GM21723 (cell line): ENCODE results near the gene PIERCE2.
"Not testable (repeated sequence)": the region's sequence is repeated elsewhere in the genome, so short reads cannot be mapped to it uniquely, and the experiment has no call there.

Source experiments
- ATAC-seq: cut with Tn5 transposase; IDR thresholded peaks from one replicate; pipeline ENCODE4 v1.9.1; 2021; ENCODE audit warnings: mild to moderate bottlenecking, moderate library complexity; ENCODE audit not compliant: unreplicated experiment

The PIERCE2 gene

DNA sequence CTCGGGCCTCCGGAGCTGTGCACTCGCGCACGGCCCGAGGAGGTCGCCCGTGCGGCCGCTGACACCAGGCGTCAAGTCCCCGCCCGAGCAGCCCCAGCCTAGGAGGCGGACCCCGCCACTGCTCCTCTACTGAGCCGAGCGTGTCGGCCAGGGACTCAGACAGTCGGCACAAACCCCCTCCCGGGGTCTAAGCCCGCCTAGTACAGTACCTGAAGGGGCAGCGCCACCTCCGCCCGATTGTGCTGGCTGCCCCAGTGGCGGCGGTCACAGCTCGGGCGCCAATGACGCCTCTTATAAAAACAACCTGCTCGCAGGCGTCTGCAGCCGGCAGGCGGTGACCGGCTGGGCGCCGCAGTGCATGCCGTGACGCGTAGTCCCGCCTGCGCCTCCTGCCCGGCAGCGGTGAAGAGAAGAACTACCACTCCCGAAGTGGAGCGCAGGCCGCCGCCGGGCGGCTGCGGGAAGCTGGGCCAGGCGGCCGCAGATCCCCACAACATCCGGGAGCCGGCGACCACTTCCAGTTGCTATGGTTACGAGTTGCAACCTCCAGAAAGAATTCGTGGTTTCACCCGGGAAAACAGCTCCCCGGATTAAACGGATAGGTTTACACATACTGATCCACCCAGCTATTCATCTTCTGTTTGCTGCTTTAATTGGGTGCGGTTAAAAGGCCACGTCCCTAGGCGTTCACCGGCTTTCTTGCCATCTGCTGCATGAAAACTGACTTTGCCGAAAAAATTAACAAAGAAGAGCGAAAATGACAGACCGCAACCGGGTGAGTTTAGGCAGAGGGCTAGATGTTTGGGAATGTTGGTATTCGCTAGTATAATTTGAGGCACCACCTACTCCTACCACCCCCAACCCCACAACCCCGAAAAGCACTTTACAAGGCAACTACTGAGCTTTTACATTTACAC, at the start of gene PIERCE2, which contains the start of gene CCPG1:
Gene PIERCE2 (plus strand): TSS at position 484 of the 917 bp plus-strand sequence. CDS start 274 bp downstream, at position 758.
Gene CCPG1 (minus strand): TSS at position 348 of the 917 bp plus-strand sequence. CDS start 18,935 bp downstream, outside the sequence.
- peak; percentile 95 for ATAC-seq

GRCh38 chr15:55360256-55360655, 48.0 kb upstream of the PIERCE2 start:
- ATAC-seq = no peak

DNA sequence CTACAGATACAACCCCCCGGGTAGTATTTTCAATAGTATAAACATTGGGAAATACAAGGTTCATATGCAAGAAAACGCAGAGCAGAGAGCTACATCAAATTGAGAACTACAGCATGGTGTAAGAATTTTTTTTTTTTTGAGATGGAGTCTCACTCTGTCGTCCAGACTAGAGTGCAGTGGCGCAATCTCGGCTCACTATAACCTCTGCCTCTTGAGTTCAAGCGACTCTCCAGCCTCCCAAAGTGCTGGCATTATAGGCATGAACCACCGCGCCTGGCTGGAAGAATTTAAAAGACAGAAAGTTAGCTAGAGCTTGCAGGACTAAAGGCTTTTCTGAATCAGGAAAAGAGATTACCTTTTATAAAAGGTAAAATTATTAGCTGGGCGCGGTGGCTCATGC, 47.2 kb upstream of the PIERCE2 start:
- ATAC-seq = no peak

GRCh38 chr15:55362641-55363040, 45.7 kb upstream of the PIERCE2 start:
- ATAC-seq = no peak

GRCh38 chr15:55366981-55367380, 41.3 kb upstream of the PIERCE2 start:
- ATAC-seq = no peak

DNA sequence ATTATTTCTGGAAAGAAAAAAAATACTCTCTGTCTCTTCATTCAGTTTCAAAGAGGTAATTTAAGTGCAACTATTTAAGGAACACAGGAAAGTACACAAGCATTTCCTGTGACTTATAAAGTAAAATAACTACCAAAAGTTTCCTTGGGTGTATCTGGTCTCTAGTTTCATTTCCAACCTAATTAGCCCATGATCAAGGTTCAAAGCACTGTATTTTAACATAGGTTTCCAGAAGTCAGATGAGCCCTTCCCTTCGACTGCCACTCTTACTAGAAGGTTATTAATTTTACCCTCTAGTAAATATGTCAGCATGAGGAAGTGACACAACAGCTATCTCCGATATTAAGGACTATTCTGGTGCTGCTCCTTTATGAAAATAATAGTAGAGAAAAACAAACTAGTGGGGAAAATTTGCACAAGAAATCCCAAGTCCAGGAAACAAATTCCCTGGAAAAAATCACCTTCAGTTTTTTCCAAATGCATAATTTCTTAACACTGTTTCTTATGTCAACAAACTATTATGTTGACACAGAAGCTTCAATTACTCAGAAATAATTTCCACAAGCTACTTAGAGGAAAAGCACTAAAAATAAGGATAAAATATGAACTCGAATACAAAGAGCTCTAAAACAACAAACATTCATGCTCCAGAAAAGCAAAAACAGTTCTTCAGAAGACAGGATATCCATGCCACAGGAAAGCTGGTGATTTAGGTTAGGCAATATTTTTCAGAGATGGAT, 35.4 kb upstream of the PIERCE2 start:
- ATAC-seq = peak; percentile 62

- no peak for ATAC-seq
These were observed 29.2 kb upstream of the PIERCE2 start for GRCh38 chr15:55379095-55379494.

- ATAC-seq = no peak
These were observed 26.7 kb upstream of the PIERCE2 start for GRCh38 chr15:55381595-55381994.

DNA sequence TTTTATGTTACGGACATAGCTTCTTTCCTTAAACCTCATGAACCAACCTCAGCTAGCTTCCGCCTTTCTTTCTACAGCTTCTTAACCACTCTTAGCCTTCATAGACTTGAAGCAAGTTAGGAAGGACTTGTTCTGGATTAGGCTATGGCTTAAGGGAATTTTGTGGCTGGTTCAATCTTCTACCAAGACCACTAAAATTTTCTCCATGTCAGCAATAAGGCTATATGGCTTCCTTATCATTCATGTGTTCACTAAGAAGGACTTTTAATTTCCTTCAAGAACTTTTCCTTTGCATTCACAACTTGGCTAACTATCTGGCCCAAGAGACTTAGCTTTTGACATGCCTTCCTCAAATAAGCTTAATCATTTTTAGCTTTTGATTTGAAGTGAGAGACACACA, 24.6 kb upstream of the PIERCE2 start:
- ATAC-seq = no peak

DNA sequence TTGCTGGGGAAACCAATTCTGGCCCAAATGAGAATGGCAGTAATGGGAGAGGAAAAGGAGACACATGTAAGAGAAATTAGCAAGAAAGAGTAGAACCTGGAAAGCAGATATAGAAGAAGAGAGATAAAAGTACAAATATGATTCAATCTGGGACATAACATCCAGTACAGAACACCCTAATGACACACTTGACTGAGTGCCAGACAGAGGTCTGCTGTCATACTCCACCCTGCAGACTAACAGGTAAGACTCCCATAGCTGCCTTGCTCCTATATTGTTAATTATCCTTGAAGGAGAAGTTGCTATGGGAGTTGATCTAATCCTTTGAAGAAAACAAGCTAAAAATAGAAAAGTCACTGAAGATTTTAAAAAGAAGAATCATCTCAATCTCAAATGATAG, 21.3 kb upstream of the PIERCE2 start:
- no peak for ATAC-seq

- no peak for ATAC-seq
These were observed 19.1 kb upstream of the PIERCE2 start for GRCh38 chr15:55389264-55389607.

DNA sequence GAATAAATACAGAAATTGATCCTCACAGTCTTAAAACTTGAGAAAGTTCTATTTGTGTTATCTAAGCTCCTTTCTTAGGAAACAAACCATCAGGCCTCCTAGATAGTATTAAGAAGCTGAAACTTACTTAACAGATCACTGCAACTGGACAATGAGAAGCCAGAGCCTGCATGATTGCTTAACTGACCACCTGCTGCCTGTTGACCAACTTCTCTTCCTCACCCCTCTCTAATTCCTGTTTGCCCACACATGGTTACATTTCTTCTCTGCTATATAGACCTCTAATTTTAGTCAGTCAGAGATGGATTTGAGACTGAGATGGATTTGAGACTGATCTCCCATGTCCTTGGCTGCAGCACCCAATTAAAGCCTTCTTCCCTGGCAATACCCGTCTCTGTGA, 13.6 kb upstream of the PIERCE2 start:
- ATAC-seq = no peak

DNA sequence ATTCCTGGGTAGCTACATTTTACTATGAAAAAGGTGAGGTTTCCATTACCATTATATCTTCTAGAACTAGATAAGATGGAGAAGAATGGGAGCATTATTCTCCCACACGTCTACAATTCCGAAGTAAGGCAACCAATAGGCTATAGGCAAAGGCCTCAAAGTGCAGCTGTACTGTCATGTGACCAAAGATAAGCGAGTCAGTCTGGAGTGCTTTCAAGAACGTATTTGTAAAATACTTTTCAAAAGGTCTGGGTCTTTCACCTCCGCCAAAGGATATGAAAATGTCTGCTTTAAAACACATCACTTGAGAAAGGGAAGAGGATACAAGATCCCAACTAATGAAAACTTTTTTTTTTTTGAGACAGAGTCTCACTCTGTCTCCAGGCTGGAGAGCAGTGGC, 10.1 kb upstream of the PIERCE2 start:
- no peak for ATAC-seq

DNA sequence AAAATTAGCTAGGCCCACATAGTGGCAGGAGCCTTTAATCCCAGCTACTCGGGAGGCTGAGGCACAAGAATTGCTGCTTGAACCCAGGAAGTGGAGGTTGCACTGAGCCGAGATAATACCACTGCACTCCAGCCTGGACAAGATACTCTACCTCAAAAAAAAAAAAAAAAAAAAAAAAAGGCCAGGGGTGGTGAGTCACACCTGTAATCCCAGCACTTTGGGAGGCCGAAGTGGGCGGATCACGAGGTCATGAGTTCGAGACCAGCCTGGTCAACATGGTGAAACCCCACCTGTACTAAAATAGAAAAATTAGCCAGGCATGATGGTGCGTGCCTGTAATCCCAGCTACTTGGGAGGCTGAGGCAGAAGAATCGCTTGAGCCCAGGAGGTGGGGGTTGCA, 8.2 kb upstream of the PIERCE2 start:
- ATAC-seq = not testable (repeated sequence)

DNA sequence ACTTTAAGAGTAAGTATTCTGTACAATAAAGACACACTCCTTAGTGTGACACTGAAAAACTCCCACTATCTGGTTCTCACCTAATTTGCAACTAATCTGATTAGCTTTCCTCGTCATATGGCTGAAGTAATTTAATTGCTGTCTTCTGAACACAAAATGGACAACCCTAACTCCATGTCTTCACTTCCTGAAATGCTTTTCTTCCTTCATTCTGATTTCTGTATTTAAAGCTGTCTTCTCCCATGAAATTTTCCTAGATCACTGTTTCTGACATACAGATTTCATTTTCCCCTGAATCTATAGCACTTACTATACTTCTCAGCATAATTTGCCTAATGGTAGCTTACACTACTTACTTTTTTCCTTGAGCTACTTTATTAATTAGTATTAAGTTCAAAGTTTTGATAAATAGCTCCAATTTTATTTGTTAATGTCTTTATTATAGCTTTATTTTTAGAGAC, 6.5 kb upstream of the PIERCE2 start:
- ATAC-seq = no peak

DNA sequence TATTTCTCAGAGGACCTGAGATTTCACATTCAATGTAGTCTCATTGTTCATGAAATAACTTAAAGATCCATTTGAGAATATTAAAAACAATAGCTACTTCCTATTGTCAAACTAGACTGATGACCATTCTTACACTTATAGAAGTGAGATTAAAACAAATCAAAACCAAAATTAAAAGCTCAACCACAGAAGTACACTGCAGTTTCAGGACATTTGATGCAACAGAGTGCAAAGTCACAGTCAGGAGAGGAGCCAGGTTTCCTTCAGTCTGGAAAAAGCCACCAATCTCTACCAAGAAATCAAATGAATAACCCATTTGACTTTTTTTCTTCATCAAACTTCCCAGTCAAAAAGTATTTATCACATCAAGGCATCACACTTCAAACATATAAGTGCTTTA, 5.6 kb upstream of the PIERCE2 start:
- peak; percentile 47 for ATAC-seq

DNA sequence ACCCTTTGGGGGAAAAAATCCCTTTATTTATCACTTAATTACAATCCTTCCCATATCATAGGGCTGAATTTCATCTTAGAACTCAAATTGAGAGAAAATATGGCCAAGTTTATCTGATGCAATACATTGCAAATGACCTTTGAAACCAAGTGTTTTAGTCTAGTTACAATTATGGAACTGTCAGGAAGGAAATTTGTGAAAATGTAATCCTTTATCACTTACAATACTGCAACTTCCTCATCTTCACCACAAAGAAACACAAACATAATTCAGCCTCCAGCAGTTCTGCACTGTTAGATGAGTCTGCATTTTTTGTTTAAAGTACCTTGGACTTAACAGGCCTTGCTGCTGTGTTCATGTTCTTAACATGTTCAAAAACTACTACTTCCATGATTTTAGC, 4.8 kb upstream of the PIERCE2 start:
- ATAC-seq = no peak

- peak; percentile 7 for ATAC-seq
These were observed 740 bp upstream of the PIERCE2 start for GRCh38 chr15:55407498-55408011.

GRCh38 chr15:55408976-55409375, 681 bp downstream of the PIERCE2 start:
- not testable (repeated sequence) for ATAC-seq

DNA sequence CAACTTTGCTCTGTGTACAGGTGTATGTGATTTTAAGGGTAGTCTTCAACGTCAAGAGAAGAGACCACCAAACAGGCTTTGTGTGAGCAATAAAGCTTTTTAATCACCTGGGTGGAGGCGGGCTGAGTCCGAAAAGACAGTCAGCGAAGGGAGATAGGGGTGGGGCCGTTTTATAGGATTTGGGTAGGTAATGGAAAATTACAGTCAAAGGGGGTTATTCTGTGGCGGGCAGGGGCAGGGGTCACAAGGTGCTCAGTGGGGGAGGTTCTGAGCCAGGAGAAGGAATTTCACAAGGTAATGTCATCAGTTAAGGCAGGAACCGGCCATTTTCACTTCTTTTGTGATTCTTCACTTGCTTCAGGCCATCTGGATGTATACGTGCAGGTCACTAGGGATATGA, 9.4 kb downstream of the PIERCE2 start:
- ATAC-seq = not testable (repeated sequence)

- ATAC-seq = no peak
These were observed 12.0 kb downstream of the PIERCE2 start for GRCh38 chr15:55420171-55420866.
